Spleen (tissue), 7 donors: ENCODE data around the gene CHD9.

Experiments
- POLR2AphosphoS5 ChIP-seq, 3 donors: sonication (generic); formaldehyde crosslinking; IDR thresholded peaks; one replicate each; pipeline ENCODE4 v1.5.1; 2017; ENCODE audit warnings: antibody characterized with exemption in 3 of 3
- TF ChIP-seq, protein P1 (sequence below), 11 experiments: fragments of 200-600 bp in 7 of 11; fragments of 450-650 bp in 4 of 11; sonication (generic) in 4 of 11; IDR thresholded peaks in 8 of 11; conservative IDR thresholded peaks in 3 of 11; 1 replicate in 7 of 11; 2 replicates in 4 of 11; pipeline versions ENCODE4 v1.4.0 to v1.8.0; 2016 to 2021; ENCODE audit warnings: antibody characterized with exemption in 11 of 11, inconsistent platforms in 4 of 11, mild to moderate bottlenecking in 1 of 11
- donor health status: DM: no; HTN: no; CAD: no; lungs with moderate emphysema.
- donor health status: DM: no; HTN: no; CAD: no.
- donor health status: DM: no; HTN: no; CAD: no.

- TF ChIP-seq, protein P1, sequence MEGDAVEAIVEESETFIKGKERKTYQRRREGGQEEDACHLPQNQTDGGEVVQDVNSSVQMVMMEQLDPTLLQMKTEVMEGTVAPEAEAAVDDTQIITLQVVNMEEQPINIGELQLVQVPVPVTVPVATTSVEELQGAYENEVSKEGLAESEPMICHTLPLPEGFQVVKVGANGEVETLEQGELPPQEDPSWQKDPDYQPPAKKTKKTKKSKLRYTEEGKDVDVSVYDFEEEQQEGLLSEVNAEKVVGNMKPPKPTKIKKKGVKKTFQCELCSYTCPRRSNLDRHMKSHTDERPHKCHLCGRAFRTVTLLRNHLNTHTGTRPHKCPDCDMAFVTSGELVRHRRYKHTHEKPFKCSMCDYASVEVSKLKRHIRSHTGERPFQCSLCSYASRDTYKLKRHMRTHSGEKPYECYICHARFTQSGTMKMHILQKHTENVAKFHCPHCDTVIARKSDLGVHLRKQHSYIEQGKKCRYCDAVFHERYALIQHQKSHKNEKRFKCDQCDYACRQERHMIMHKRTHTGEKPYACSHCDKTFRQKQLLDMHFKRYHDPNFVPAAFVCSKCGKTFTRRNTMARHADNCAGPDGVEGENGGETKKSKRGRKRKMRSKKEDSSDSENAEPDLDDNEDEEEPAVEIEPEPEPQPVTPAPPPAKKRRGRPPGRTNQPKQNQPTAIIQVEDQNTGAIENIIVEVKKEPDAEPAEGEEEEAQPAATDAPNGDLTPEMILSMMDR (IDR thresholded peaks at IDR 0.05 in 8 of 11, conservative IDR thresholded peaks at IDR 0.05 in 3 of 11): no peak
- TF ChIP-seq POLR2AphosphoS5 (IDR thresholded peaks at IDR 0.05): no peak
Measured at GRCh38 chr16:53282328-53282727, 227.5 kb downstream of the CHD9 start.
